ENCODE data around the gene VMP1. TPM values are rescaled to one million over a fixed set of nuclear protein-coding genes. Genes with fewer than 3 reads are reported as not detected.
A peak's percentile ranks its signal among the peaks of the same experiment; 100 is the strongest.

The VMP1 gene
- total and polyA plus RNA-seq, 2 of the 13 experiments (the other 11 are each of a cell fraction or from before 2014, with no cell fraction given) = 186 to 271 TPM

- TF ChIP-seq ZBTB4 (CRISPR knock-in tag; IDR thresholded peaks at IDR 0.05; ENCODE audit: borderline replicate concordance) (no peak; the same call in 1 of the 2 replicates), ZNF33B (CRISPR knock-in tag; IDR thresholded peaks at IDR 0.05) (no peak), ZFAT (CRISPR knock-in tag; conservative IDR thresholded peaks at IDR 0.05) (no peak), ZC3H13 (CRISPR knock-in tag; IDR thresholded peaks at IDR 0.05) (no peak), SNAI1 (CRISPR knock-in tag; IDR thresholded peaks at IDR 0.05; ENCODE audit: borderline replicate concordance) (no peak), ZNF451 (CRISPR knock-in tag; IDR thresholded peaks at IDR 0.05) (0 out of 2 replicates have a peak, but pooled peaks have one; percentile 30), MAZ (IDR thresholded peaks at IDR 0.05; ENCODE audit: borderline replicate concordance, low read depth, low read length) (peak; percentile 26; the same call in 1 of the 2 replicates), MAZ (CRISPR knock-in tag; IDR thresholded peaks at IDR 0.05; ENCODE audit: low read depth) (no peak), ZNF792 (CRISPR knock-in tag; IDR thresholded peaks at IDR 0.05) (no peak; the same call in 1 of the 2 replicates), MED1 (CRISPR knock-in tag; IDR thresholded peaks at IDR 0.05) (peak; percentile 93), CBX2 (IDR thresholded peaks at IDR 0.05; ENCODE audit: low read depth, low read length) (no peak), CBX2 (CRISPR knock-in tag; IDR thresholded peaks at IDR 0.05; ENCODE audit: low read depth) (no peak), HHEX (CRISPR knock-in tag; IDR thresholded peaks at IDR 0.05) (peak; percentile 15; the same call in 1 of the 2 replicates), SIN3B (IDR thresholded peaks at IDR 0.05; ENCODE audit: low read length) (0 out of 2 replicates have a peak, but pooled peaks have one; percentile 15), MZF1 (CRISPR knock-in tag; IDR thresholded peaks at IDR 0.05; ENCODE audit: borderline replicate concordance) (no peak), POGK (CRISPR knock-in tag; conservative IDR thresholded peaks at IDR 0.05) (0 out of 2 replicates have a peak, but pooled peaks have one; percentile 59), ZSCAN22 (CRISPR knock-in tag; IDR thresholded peaks at IDR 0.05) (no peak), SP1 (IDR thresholded peaks at IDR 0.05) (no peak), SP1 (CRISPR knock-in tag; IDR thresholded peaks at IDR 0.05) (no peak), ZNF264 (CRISPR knock-in tag; IDR thresholded peaks at IDR 0.05) (peak; percentile 69)
- TF ChIP-seq, protein P1, sequence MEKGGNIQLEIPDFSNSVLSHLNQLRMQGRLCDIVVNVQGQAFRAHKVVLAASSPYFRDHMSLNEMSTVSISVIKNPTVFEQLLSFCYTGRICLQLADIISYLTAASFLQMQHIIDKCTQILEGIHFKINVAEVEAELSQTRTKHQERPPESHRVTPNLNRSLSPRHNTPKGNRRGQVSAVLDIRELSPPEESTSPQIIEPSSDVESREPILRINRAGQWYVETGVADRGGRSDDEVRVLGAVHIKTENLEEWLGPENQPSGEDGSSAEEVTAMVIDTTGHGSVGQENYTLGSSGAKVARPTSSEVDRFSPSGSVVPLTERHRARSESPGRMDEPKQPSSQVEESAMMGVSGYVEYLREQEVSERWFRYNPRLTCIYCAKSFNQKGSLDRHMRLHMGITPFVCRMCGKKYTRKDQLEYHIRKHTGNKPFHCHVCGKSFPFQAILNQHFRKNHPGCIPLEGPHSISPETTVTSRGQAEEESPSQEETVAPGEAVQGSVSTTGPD (CRISPR knock-in tag; IDR thresholded peaks at IDR 0.05) = no peak; the same call in 1 of the 2 replicates
- TF ChIP-seq, protein P2, sequence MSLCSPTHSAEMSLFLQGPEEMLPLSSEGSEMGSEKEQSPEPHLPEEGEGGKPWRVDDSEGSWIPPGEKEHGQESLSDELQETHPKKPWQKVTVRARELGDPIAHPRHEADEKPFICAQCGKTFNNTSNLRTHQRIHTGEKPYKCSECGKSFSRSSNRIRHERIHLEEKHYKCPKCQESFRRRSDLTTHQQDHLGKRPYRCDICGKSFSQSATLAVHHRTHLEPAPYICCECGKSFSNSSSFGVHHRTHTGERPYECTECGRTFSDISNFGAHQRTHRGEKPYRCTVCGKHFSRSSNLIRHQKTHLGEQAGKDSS (CRISPR knock-in tag; IDR thresholded peaks at IDR 0.05; ENCODE audit: borderline replicate concordance, low read depth) = peak; percentile 52; the same call in 1 of the 2 replicates
Measured at GRCh38 chr17:59846394-59847165, 139.1 kb downstream of the VMP1 start (continued).
